C4-2B (cell line): ENCODE results near the gene HSPA6.
"Not testable (repeated sequence)": the region's sequence is repeated elsewhere in the genome, so short reads cannot be mapped to it uniquely, and the experiment has no call there.

Experiments used
- ZFX ChIP-seq: fragments of 450-650 bp; IDR thresholded peaks from 2 replicates; pipeline ENCODE4 v1.6.1; 2017
- TF ChIP-seq, protein P1 (sequence below): fragments of 450-650 bp; conservative IDR thresholded peaks from 2 replicates; pipeline ENCODE4 v1.5.1; 2017; ENCODE audit warnings: mild to moderate bottlenecking

DNA sequence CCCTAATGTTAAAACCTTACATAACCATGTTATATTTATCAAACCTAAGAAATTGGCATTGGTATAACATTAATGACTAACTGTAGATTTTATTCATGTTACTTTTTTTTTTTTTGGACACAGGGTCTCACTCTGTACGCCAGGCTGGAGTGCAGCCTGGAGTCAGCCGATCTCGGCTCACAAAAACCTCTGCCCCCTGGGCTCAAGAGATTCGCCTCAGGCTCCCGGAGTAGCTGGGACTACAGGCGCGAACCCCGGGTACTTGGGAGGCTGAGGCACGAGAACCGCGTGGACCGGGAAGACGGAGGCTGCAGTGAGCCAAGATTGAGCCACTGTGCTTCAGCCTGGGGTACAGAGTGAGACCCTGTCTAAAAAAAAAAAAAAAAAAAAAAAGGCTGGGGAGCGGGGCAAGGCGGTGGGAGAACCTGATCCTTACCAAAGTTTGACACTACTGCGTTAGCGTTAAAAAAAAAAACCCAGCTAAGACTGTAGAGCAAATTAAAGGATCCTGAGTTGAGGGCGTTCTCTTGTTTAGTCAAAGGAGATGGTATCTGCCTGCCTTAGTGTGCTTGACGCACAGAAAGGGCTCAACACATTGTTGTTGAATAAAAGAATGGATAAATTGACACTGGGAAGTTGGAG, 5.2 kb downstream of the HSPA6 start:
- TF ChIP-seq, protein P1, sequence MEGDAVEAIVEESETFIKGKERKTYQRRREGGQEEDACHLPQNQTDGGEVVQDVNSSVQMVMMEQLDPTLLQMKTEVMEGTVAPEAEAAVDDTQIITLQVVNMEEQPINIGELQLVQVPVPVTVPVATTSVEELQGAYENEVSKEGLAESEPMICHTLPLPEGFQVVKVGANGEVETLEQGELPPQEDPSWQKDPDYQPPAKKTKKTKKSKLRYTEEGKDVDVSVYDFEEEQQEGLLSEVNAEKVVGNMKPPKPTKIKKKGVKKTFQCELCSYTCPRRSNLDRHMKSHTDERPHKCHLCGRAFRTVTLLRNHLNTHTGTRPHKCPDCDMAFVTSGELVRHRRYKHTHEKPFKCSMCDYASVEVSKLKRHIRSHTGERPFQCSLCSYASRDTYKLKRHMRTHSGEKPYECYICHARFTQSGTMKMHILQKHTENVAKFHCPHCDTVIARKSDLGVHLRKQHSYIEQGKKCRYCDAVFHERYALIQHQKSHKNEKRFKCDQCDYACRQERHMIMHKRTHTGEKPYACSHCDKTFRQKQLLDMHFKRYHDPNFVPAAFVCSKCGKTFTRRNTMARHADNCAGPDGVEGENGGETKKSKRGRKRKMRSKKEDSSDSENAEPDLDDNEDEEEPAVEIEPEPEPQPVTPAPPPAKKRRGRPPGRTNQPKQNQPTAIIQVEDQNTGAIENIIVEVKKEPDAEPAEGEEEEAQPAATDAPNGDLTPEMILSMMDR = not testable (repeated sequence)
- not testable (repeated sequence) for TF ChIP-seq ZFX
